T-cell (primary cell): ENCODE results near the gene CCDC9B. TPM values are rescaled to one million over a fixed set of nuclear protein-coding genes. Genes with fewer than 3 reads are reported as not detected.

ENCODE experiments used
- ATAC-seq, 4 experiments: fragments of 200-7000 bp in 3 of 4; fragments of 150-1000 bp in 1 of 4; cut with Tn5 transposase; replicated peaks in 1 of 4; 1 replicate in 3 of 4; 2 replicates in 1 of 4; pipeline ENCODE4 v1.10.0; 2021; ENCODE audit warnings: moderate library complexity in 3 of 4, mild to moderate bottlenecking in 2 of 4, moderate number of reproducible peaks in 1 of 4
- CTCF ChIA-PET, 2 donors: fragments of 300-600 bp; sonication (Branson Sonifier 250); formaldehyde crosslinking; loops; one replicate each; lab custom pipeline; 2022; ENCODE audit warnings: antibody characterized with exemption in 2 of 2; lab: Charles Lee
- POLR2A ChIA-PET, 2 donors: fragments of 300-600 bp; sonication (Branson Sonifier 250); formaldehyde crosslinking; loops; one replicate each; lab custom pipeline; 2022; ENCODE audit warnings: antibody characterized with exemption in 2 of 2; lab: Charles Lee
- DNase-seq, 35 experiments: peaks; one replicate each; pipeline versions ENCODE4 v3.0.0 to v3.0.0-alpha.2; 2013 to 2023
- H3K27ac ChIP-seq: one replicate; pipeline ENCODE4 v1.5.1; 2013; ENCODE audit warnings: low read length
- H3K27me3 ChIP-seq, 2 experiments: replicated peaks in 1 of 2; 1 replicate in 1 of 2; 2 replicates in 1 of 2; pipeline versions ENCODE4 v1.6.1 to v1.7.0; 2013; ENCODE audit warnings: low read length in 1 of 2, mixed read lengths in 1 of 2; ENCODE audit not compliant: control insufficient read depth in 2 of 2, insufficient read depth in 2 of 2; ENCODE audit errors: extremely low read depth in 1 of 2
- H3K36me3 ChIP-seq, 2 donors: 1 replicate in 1 of 2; 2 replicates in 1 of 2; pipeline versions ENCODE4 v1.6.1 to v1.7.0; 2013; ENCODE audit warnings: low read length in 1 of 2; ENCODE audit not compliant: control insufficient read depth in 2 of 2, insufficient read depth in 1 of 2; ENCODE audit errors: extremely low read depth in 1 of 2
- H3K4me1 ChIP-seq, 2 experiments: 1 replicate in 1 of 2; 2 replicates in 1 of 2; pipeline versions ENCODE4 v1.6.1 to v1.7.0; 2013; ENCODE audit warnings: low read length in 2 of 2, mixed read lengths in 1 of 2; ENCODE audit not compliant: insufficient read depth in 2 of 2, control insufficient read depth in 1 of 2; ENCODE audit errors: extremely low read depth in 1 of 2
- H3K4me3 ChIP-seq, 2 donors: 1 replicate in 1 of 2; 2 replicates in 1 of 2; pipeline versions ENCODE4 v1.5.1 to v1.7.0; 2013; ENCODE audit warnings: mild to moderate bottlenecking in 2 of 2, low read length in 1 of 2, moderate library complexity in 1 of 2; ENCODE audit not compliant: control insufficient read depth in 1 of 2; ENCODE audit errors: extremely low read depth in 1 of 2
- H3K9me3 ChIP-seq: 2 replicates; pipeline ENCODE4 v1.7.0; 2013
- H3K27ac Mint-ChIP-seq, 2 donors: one replicate each; pipeline ENCODE4 v1.8.0; 2020 to 2021; ENCODE audit warnings: mild to moderate bottlenecking in 2 of 2, mixed read lengths in 2 of 2
- H3K27me3 Mint-ChIP-seq, 2 donors: one replicate each; pipeline ENCODE4 v1.8.0; 2021 to 2022; ENCODE audit warnings: mixed read lengths in 2 of 2
- H3K36me3 Mint-ChIP-seq: one replicate; pipeline ENCODE4 v1.8.0; 2021; ENCODE audit warnings: mixed read lengths
- H3K4me1 Mint-ChIP-seq, 3 donors: one replicate each; pipeline ENCODE4 v1.8.0; 2020 to 2022; ENCODE audit warnings: mixed read lengths in 3 of 3, mild to moderate bottlenecking in 1 of 3
- H3K4me3 Mint-ChIP-seq, 3 donors: one replicate each; pipeline ENCODE4 v1.8.0; 2020 to 2022; ENCODE audit warnings: mild to moderate bottlenecking in 3 of 3, mixed read lengths in 3 of 3, moderate library complexity in 3 of 3
- H3K9me3 Mint-ChIP-seq, 3 donors: one replicate each; pipeline ENCODE4 v1.8.0; 2020 to 2022; ENCODE audit warnings: mixed read lengths in 3 of 3
- WGBS: methylation state at CpG from one replicate; pipeline ENCODE4 v1.1.5; 2013; ENCODE audit warnings: missing lambda C conversion rate; ENCODE audit not compliant: insufficient coverage; 5-methylcytosine and 5-hydroxymethylcytosine counted together
- total RNA-seq, 35 experiments: library from RNA in 6 of 35; stranded (reverse) in 6 of 35; fragments of 120-200 nt in 1 of 35; gene quantifications; one replicate each; pipeline versions ENCODE4 v1.2.1 to v1.2.4 and lab custom pipeline; 2013 to 2026

Gene CCDC9B
- total RNA-seq, 5 donors from 2014 or later (not counting 1 experiment from before 2014, with no cell fraction given): 0.80 to 2.2 (median 1.7) TPM

DNA sequence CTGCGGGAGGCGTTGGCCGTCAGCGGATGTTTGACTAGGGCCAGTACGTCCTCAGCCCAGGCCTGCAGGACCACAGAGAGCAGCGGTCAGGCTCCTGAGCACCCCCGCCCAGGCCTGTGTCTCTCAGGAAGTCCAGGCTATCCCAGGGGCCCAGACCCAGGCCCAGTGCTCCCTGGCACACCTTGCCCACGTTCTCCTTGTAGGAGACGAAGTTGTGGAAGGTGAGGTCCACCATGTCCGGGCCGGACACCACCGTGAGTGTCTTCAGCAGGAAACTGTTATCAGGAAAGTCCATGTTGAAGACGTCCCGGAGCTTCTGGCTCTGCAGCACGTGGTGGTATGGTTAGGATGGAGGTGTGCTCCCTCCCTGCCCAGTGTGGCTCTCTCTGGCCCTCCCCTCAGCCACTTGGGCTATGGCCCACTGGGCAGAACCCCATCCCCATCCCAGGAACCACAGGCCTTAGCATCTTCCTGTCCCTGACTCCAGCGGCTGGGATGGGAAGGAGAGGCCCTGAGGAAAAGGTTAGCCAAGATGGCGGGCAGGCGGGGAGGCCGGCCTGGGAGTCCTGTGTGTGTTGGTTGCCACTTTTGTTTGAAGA, 38.4 kb downstream of the CCDC9B start:
- 98% methylated on average over 12 of the region's 19 CpGs for WGBS
- Histone ChIP-seq H3K27ac (no peak overlapping the region), H3K27me3 (no peaks in the 10 kb centered on the region), H3K4me3 (no peak overlapping the region), H3K9me3 (peaks cover 2% of the 10 kb centered on the region), H3K36me3 (peaks cover 23 to 64% of the 10 kb centered on the region in 2 donors), H3K4me1 (peaks cover 2 to 33% of the 10 kb centered on the region in 2 experiments)
- ATAC-seq (no peak), DNase-seq (no peak)
- Mint-ChIP-seq H3K27me3 (no peaks in the 10 kb centered on the region), H3K4me1 (peaks cover 28 to 34% (median 34%) of the 10 kb centered on the region in 3 donors), H3K9me3 (peaks cover 0 to 3% (median 0%) of the 10 kb centered on the region in 3 donors), H3K27ac (no peak overlapping the region), H3K4me3 (no peak overlapping the region), H3K36me3 (peaks cover 50% of the 10 kb centered on the region)
- POLR2A ChIA-PET: no interaction called here
- CTCF ChIA-PET: interaction anchor here in 1 of 2 donors (0.5 kb wide), 1 partner anchor 287 kb away, joined by 4 read pairs; no protein-coding TSS in a partner anchor

DNA sequence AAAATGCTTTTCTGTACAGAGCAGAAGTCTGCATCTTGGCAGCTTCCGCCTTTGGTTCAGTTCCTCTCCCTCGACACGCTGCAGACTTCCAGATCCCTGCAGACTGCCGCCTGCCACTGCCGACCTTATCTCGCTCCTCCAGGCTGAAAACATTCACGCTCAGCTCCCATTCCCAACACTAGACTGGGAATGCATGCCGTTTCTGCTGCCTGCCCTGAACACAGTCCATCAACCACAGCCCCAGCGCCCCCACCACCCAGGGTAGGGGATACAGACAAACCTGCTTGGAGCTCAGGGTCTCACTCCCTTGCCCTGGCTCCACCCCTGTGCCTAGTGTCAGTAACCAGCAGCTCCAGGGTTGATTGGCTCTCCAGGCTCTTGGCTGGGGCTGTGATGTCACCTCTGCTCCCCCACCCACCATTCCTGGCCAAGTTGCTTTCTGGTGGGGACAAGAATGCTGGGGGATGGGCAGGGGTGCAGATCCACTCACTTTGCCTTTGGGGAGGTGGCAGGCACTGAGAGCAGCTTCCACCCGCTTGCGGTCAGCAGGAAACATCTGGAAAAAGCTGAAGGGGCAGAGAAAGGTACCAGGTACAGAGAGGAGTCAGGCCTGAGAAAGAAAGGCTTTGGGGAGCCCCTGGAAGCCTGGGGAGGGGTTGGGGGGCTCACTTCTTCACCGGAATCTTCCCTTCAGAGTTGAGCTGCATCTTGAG, 39.1 kb downstream of the CCDC9B start:
- Mint-ChIP-seq H3K27me3 (no peaks in the 10 kb centered on the region), H3K36me3 (peaks cover 57% of the 10 kb centered on the region), H3K4me3 (no peak overlapping the region), H3K27ac (no peak overlapping the region), H3K9me3 (peaks cover 0 to 3% (median 0%) of the 10 kb centered on the region in 3 donors), H3K4me1 (peaks cover 23 to 32% (median 31%) of the 10 kb centered on the region in 3 donors)
- WGBS: 98% methylated on average over 10 of the region's 12 CpGs
- H3K27ac ChIP-seq: no peak overlapping the region
- CTCF ChIA-PET: interaction anchor here in 1 of 2 donors (0.5 kb wide), 1 partner anchor 288 kb away, joined by 4 read pairs; no protein-coding TSS in a partner anchor
- H3K27me3 ChIP-seq: no peaks in the 10 kb centered on the region
- peaks cover 23 to 70% of the 10 kb centered on the region in 2 donors for H3K36me3 ChIP-seq
- peaks cover 2 to 25% of the 10 kb centered on the region in 2 experiments for H3K4me1 ChIP-seq
- no peak overlapping the region for H3K4me3 ChIP-seq
- ATAC-seq (no peak), DNase-seq (no peak)
- peaks cover 2% of the 10 kb centered on the region for H3K9me3 ChIP-seq
- POLR2A ChIA-PET: no interaction called here

DNA sequence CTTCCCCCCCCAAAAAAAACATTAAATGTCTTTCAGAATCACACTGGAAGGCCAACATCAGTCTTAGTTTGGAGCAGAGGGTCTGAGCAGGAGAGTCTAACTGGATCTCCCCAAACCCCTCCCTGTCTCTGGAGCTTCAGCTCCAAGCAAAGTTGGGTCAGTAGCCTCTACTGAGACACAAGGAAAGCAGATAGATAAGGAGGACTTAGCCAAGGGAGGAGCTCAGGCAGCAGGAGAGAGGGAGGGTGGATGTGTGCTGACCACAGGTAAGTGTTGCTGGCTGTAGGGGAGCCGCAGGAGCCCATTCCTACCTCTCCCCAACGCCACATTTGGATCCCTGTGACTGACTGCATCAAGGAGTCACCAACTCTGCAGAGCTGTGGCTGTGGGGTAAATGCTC, 40.0 kb downstream of the CCDC9B start:
- Mint-ChIP-seq H3K27me3 (no peaks in the 10 kb centered on the region), H3K4me3 (no peak overlapping the region), H3K36me3 (peaks cover 59% of the 10 kb centered on the region), H3K4me1 (peaks cover 15 to 24% (median 24%) of the 10 kb centered on the region in 3 donors), H3K9me3 (peaks cover 0 to 3% (median 0%) of the 10 kb centered on the region in 3 donors), H3K27ac (no peak overlapping the region)
- no CpG with 5 or more reads among the region's 2 CpGs for WGBS
- Histone ChIP-seq H3K4me1 (peaks cover 0 to 17% of the 10 kb centered on the region in 2 experiments), H3K9me3 (peaks cover 2% of the 10 kb centered on the region), H3K27me3 (no peaks in the 10 kb centered on the region), H3K36me3 (peaks cover 23 to 75% of the 10 kb centered on the region in 2 donors), H3K4me3 (no peak overlapping the region), H3K27ac (no peak overlapping the region)
- DNase-seq (no peak), ATAC-seq (no peak)
- CTCF ChIA-PET: no interaction called here
- POLR2A ChIA-PET: no interaction called here

DNA sequence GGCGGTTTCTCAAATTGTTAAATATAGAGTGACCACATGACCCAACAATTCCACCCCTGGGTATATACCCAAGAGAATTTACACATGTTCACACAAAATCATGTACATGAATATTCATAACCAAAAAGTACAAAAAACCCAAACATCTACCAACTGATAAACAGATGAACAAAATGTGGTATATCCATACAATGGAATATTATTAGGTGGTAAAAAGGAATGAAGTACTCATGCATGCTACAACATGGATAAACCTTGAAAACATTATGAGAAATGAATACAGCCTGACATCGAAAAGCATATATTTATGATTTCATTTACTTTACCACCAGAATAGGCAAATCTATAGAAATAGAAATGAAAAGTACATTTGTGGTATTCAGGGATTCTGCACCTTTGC, 40.4 kb downstream of the CCDC9B start:
- ChIA-PET POLR2A (no interaction called here), CTCF (no interaction called here)
- peaks cover 62% of the 10 kb centered on the region for H3K36me3 Mint-ChIP-seq
- DNase-seq (no peak), ATAC-seq (no peak)
- WGBS: no CpG with 5 or more reads among the region's 2 CpGs
- Histone ChIP-seq H3K4me3 (no peak overlapping the region), H3K4me1 (peaks cover 0 to 13% of the 10 kb centered on the region in 2 experiments), H3K9me3 (peaks cover 2% of the 10 kb centered on the region), H3K36me3 (peaks cover 23 to 77% of the 10 kb centered on the region in 2 donors), H3K27ac (no peak overlapping the region), H3K27me3 (no peaks in the 10 kb centered on the region)
- no peak overlapping the region for H3K27ac Mint-ChIP-seq
- peaks cover 15 to 20% (median 19%) of the 10 kb centered on the region in 3 donors for H3K4me1 Mint-ChIP-seq
- H3K27me3 Mint-ChIP-seq: no peaks in the 10 kb centered on the region
- peaks cover 0 to 3% (median 0%) of the 10 kb centered on the region in 3 donors for H3K9me3 Mint-ChIP-seq
- H3K4me3 Mint-ChIP-seq: no peak overlapping the region

DNA sequence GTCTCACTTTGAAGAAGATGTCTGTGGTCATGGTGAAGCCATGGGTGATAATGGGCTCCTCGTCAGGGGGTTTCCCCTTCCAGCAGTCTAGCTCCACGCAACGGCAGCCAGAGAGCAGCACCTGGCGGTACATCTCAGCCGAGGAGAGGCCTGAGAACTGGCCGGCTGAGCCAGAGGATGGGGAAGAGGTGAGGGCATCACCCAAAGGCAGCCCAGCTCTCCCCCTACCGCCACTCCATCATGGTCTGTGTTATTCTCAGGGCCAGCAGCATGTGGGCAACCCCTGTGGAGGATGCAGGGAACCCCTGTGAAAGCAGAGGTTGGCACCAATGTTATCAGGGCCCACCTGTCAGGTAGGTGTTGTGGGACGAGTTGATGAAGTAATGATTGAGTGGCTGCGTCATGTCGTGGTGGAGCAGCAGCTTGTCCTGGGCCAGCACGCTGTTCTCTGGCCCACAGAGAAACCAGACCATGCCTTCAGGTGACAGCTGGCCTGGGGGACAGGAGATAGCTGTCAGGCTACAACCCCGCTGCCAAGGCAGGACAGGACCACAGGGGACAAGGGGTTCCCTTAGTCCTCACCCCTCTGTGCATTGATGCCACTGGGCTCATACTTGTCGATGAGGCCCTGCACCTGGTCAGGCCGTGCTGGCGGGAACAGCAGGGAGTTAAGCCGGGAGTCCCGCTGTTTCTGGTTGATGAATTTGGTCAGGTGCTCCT, 42.4 kb downstream of the CCDC9B start:
- DNase-seq (no peak), ATAC-seq (no peak)
- H3K9me3 Mint-ChIP-seq: peaks cover 0 to 3% (median 0%) of the 10 kb centered on the region in 3 donors
- Histone ChIP-seq H3K9me3 (peaks cover 2% of the 10 kb centered on the region), H3K27ac (no peak overlapping the region), H3K27me3 (no peaks in the 10 kb centered on the region), H3K4me3 (no peak overlapping the region), H3K36me3 (peaks cover 33 to 86% of the 10 kb centered on the region in 2 donors), H3K4me1 (no peaks in the 10 kb centered on the region)
- ChIA-PET POLR2A (no interaction called here), CTCF (no interaction called here)
- no peak overlapping the region for H3K4me3 Mint-ChIP-seq
- no peak overlapping the region for H3K27ac Mint-ChIP-seq
- peaks cover 59% of the 10 kb centered on the region for H3K36me3 Mint-ChIP-seq
- H3K27me3 Mint-ChIP-seq: no peaks in the 10 kb centered on the region
- peaks cover under 1 to 3% (median under 1%) of the 10 kb centered on the region in 3 donors for H3K4me1 Mint-ChIP-seq
- 98% methylated on average over 7 of the region's 17 CpGs for WGBS

DNA sequence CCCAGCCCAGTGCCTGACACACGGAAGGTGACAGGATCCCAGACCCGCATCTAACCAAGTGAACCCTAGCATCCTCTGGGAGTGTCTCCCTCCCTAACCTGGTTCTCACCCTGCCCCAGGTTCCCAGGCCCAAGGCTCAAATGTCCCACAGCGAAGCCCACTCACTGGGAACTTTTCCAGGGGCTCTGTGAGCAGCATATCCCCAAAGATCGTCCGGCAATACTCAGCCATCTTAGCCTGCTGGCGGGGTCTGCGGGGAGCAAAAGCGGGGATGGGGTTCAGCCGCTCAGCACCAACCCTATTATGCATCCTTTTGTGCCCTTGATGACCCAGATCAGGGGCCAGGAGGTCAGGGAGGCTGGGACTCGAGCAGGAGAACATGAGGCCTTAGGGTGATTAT, 43.4 kb downstream of the CCDC9B start:
- Histone ChIP-seq H3K27ac (no peak overlapping the region), H3K36me3 (peaks cover 33 to 84% of the 10 kb centered on the region in 2 donors), H3K27me3 (no peaks in the 10 kb centered on the region), H3K4me1 (no peaks in the 10 kb centered on the region), H3K4me3 (no peak overlapping the region), H3K9me3 (peaks cover 2% of the 10 kb centered on the region)
- H3K4me1 Mint-ChIP-seq: peaks cover 0 to 3% (median 0%) of the 10 kb centered on the region in 3 donors
- no peaks in the 10 kb centered on the region for H3K27me3 Mint-ChIP-seq
- no peak overlapping the region for H3K4me3 Mint-ChIP-seq
- ATAC-seq: no peak
- 96% methylated on average over 9 of the region's 10 CpGs for WGBS
- no peak for DNase-seq
- H3K27ac Mint-ChIP-seq: no peak overlapping the region
- H3K36me3 Mint-ChIP-seq: peaks cover 55% of the 10 kb centered on the region
- ChIA-PET POLR2A (no interaction called here), CTCF (no interaction called here)
- peaks cover 0 to 3% (median 0%) of the 10 kb centered on the region in 3 donors for H3K9me3 Mint-ChIP-seq
